Panc1 (cell line): ENCODE data around the gene RS1.

Experiments
- TCF7L2 ChIP-seq: IDR thresholded peaks from 2 replicates; pipeline ENCODE4 v1.6.1; 2011; ENCODE audit warnings: mild to moderate bottlenecking, low read depth, low read length, inconsistent platforms
- TF ChIP-seq, protein P1 (sequence below): fragments of 450-650 bp; IDR thresholded peaks from 2 replicates; pipeline ENCODE4 v1.5.1; 2017; ENCODE audit warnings: mild to moderate bottlenecking
- TF ChIP-seq, protein P2 (sequence below), 2 experiments: IDR thresholded peaks; 2 replicates each; pipeline ENCODE4 v1.6.1; 2011 to 2012; ENCODE audit warnings: low read depth in 2 of 2, control low read depth in 1 of 2, low read length in 1 of 2, mild to moderate bottlenecking in 1 of 2, moderate library complexity in 1 of 2; ENCODE audit not compliant: insufficient read depth in 1 of 2

DNA sequence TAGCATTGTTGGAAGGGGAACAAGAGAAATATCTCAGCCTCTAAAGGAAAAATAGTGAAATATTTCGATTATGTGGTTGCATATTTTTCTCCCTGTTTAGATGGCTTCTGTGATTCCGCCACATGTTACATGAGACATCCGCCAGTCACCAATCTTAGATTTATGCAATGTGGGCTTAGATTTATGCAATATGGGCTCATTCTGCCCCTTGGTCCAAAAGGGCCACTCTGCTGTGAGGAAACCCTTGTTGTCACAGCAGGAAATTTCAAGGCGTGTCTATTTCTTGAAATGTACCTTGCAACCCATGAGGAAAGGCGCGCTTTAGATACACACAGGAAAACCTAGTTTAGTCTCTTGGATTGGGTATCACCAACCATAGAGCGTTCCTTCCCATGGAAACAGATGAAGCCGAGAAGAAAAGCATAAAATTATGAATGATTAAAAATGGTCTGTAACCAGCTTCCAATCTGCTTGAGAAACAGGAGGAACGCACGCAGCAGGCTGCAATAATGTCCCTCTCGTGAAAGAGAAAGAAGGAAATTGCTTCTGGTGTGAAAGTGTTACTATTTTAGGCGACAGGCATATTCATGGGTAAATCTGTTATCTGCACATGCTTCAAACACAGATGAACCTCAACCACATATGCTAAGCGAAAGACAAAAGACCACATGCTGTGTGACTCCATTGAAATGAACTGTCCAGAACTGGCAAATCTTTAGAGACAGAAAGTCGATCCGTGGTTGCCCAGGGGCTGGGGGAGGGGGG lies 3.7 kb downstream of the RS1 start:
- TF ChIP-seq, protein P1, sequence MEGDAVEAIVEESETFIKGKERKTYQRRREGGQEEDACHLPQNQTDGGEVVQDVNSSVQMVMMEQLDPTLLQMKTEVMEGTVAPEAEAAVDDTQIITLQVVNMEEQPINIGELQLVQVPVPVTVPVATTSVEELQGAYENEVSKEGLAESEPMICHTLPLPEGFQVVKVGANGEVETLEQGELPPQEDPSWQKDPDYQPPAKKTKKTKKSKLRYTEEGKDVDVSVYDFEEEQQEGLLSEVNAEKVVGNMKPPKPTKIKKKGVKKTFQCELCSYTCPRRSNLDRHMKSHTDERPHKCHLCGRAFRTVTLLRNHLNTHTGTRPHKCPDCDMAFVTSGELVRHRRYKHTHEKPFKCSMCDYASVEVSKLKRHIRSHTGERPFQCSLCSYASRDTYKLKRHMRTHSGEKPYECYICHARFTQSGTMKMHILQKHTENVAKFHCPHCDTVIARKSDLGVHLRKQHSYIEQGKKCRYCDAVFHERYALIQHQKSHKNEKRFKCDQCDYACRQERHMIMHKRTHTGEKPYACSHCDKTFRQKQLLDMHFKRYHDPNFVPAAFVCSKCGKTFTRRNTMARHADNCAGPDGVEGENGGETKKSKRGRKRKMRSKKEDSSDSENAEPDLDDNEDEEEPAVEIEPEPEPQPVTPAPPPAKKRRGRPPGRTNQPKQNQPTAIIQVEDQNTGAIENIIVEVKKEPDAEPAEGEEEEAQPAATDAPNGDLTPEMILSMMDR = no peak
- no peak for TF ChIP-seq TCF7L2
- TF ChIP-seq, protein P2, sequence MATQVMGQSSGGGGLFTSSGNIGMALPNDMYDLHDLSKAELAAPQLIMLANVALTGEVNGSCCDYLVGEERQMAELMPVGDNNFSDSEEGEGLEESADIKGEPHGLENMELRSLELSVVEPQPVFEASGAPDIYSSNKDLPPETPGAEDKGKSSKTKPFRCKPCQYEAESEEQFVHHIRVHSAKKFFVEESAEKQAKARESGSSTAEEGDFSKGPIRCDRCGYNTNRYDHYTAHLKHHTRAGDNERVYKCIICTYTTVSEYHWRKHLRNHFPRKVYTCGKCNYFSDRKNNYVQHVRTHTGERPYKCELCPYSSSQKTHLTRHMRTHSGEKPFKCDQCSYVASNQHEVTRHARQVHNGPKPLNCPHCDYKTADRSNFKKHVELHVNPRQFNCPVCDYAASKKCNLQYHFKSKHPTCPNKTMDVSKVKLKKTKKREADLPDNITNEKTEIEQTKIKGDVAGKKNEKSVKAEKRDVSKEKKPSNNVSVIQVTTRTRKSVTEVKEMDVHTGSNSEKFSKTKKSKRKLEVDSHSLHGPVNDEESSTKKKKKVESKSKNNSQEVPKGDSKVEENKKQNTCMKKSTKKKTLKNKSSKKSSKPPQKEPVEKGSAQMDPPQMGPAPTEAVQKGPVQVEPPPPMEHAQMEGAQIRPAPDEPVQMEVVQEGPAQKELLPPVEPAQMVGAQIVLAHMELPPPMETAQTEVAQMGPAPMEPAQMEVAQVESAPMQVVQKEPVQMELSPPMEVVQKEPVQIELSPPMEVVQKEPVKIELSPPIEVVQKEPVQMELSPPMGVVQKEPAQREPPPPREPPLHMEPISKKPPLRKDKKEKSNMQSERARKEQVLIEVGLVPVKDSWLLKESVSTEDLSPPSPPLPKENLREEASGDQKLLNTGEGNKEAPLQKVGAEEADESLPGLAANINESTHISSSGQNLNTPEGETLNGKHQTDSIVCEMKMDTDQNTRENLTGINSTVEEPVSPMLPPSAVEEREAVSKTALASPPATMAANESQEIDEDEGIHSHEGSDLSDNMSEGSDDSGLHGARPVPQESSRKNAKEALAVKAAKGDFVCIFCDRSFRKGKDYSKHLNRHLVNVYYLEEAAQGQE (IDR thresholded peaks at IDR 0.05; ENCODE audit: insufficient read depth in 1 of 2, low read depth in 2 of 2, low read length in 1 of 2) = no peak
